HEK293 (cell line): ENCODE data around the gene CNPY2.
"Not testable (repeated sequence)": the region's sequence is repeated elsewhere in the genome, so short reads cannot be mapped to it uniquely, and the experiment has no call there.

ENCODE experiments used
- CTCF ChIP-seq: fragments of 450-650 bp; formaldehyde crosslinking; IDR thresholded peaks from 2 replicates; pipeline ENCODE4 v1.5.1; 2016; ENCODE audit warnings: missing biosample characterization, missing genetic modification characterization
- KLF16 ChIP-seq: fragments of 450-650 bp; formaldehyde crosslinking; IDR thresholded peaks from 2 replicates; pipeline ENCODE4 v1.5.1; 2017; ENCODE audit warnings: missing biosample characterization, missing genetic modification characterization
- REST ChIP-seq: fragments of 450-650 bp; formaldehyde crosslinking; IDR thresholded peaks from 2 replicates; pipeline ENCODE4 v1.5.1; 2016; ENCODE audit warnings: missing biosample characterization, missing genetic modification characterization
- ZFP41 ChIP-seq: fragments of 450-650 bp; formaldehyde crosslinking; IDR thresholded peaks from 2 replicates; pipeline ENCODE4 v1.5.1; 2016; ENCODE audit warnings: missing biosample characterization, missing genetic modification characterization, borderline replicate concordance
- ZNF121 ChIP-seq: fragments of 450-650 bp; formaldehyde crosslinking; IDR thresholded peaks from 2 replicates; pipeline ENCODE4 v1.5.1; 2016; ENCODE audit warnings: missing biosample characterization, missing genetic modification characterization
- ZNF148 ChIP-seq: fragments of 450-650 bp; formaldehyde crosslinking; IDR thresholded peaks from 2 replicates; pipeline ENCODE4 v1.5.0; 2017; ENCODE audit warnings: missing biosample characterization, missing genetic modification characterization, borderline replicate concordance
- ZNF175 ChIP-seq: fragments of 450-650 bp; formaldehyde crosslinking; IDR thresholded peaks from 2 replicates; pipeline ENCODE4 v1.5.1; 2016; ENCODE audit warnings: missing biosample characterization, missing genetic modification characterization
- ZNF280C ChIP-seq: fragments of 450-650 bp; formaldehyde crosslinking; IDR thresholded peaks from 2 replicates; pipeline ENCODE4 v1.5.1; 2016; ENCODE audit warnings: missing biosample characterization, missing genetic modification characterization
- ZNF394 ChIP-seq: fragments of 450-650 bp; formaldehyde crosslinking; IDR thresholded peaks from 2 replicates; pipeline ENCODE4 v1.5.1; 2016; ENCODE audit warnings: missing biosample characterization, missing genetic modification characterization, mild to moderate bottlenecking, moderate library complexity, borderline replicate concordance
- ZNF416 ChIP-seq: fragments of 450-650 bp; formaldehyde crosslinking; IDR thresholded peaks from 2 replicates; pipeline ENCODE4 v1.5.1; 2016; ENCODE audit warnings: missing biosample characterization, missing genetic modification characterization
- ZNF704 ChIP-seq: fragments of 450-650 bp; formaldehyde crosslinking; IDR thresholded peaks from 2 replicates; pipeline ENCODE4 v1.5.1; 2016; ENCODE audit warnings: missing biosample characterization, missing genetic modification characterization
- ZSCAN30 ChIP-seq: fragments of 450-650 bp; IDR thresholded peaks from 2 replicates; pipeline ENCODE4 v1.5.1; 2018; ENCODE audit warnings: missing biosample characterization, mild to moderate bottlenecking, missing genetic modification characterization, moderate library complexity
- ZXDB ChIP-seq: fragments of 450-650 bp; formaldehyde crosslinking; IDR thresholded peaks from 2 replicates; pipeline ENCODE4 v1.5.1; 2016; ENCODE audit warnings: missing biosample characterization, missing genetic modification characterization

GRCh38 chr12:56347255-56347654, 31.5 kb upstream of the CNPY2 start:
- TF ChIP-seq ZNF416; ZXDB (tag by site-specific recombination); ZNF280C (tag by site-specific recombination); REST (tag by site-specific recombination); CTCF (tag by site-specific recombination); ZNF394 (tag by site-specific recombination); ZNF121; ZNF148 (tag by site-specific recombination); KLF16 (tag by site-specific recombination); ZFP41 (tag by site-specific recombination); ZSCAN30 (tag by site-specific recombination); ZNF175 (tag by site-specific recombination); ZNF704 (tag by site-specific recombination): not testable (repeated sequence)
